Activated naive CD4-positive, alpha-beta T cell treated with anti-CD3 and anti-CD28 coated beads, Interleukin-2, amount 50 U/mL, for 24 hours (primary cell): ENCODE data around the gene HS6ST1.
"Not testable (repeated sequence)": the region's sequence is repeated elsewhere in the genome, so short reads cannot be mapped to it uniquely, and the experiment has no call there.

Source experiments
- H3K27ac Mint-ChIP-seq: one replicate; pipeline ENCODE4 v1.8.0; 2021; ENCODE audit warnings: mild to moderate bottlenecking, mixed read lengths
- H3K27me3 Mint-ChIP-seq: one replicate; pipeline ENCODE4 v1.8.0; 2021; ENCODE audit warnings: mixed read lengths
- H3K36me3 Mint-ChIP-seq: one replicate; pipeline ENCODE4 v1.8.0; 2021; ENCODE audit warnings: mixed read lengths
- H3K4me1 Mint-ChIP-seq: one replicate; pipeline ENCODE4 v1.8.0; 2021; ENCODE audit warnings: mixed read lengths
- H3K4me3 Mint-ChIP-seq: one replicate; pipeline ENCODE4 v1.8.0; 2021; ENCODE audit warnings: mild to moderate bottlenecking, mixed read lengths
- H3K9me3 Mint-ChIP-seq: one replicate; pipeline ENCODE4 v1.8.0; 2021; ENCODE audit warnings: mixed read lengths

Gene HS6ST1

GRCh38 chr2:128319631-128320191 lies 1.0 kb upstream of the HS6ST1 start:
- peaks cover 28% of the 10 kb centered on the region for H3K4me1 Mint-ChIP-seq

GRCh38 chr2:128318245-128318644 lies 423 bp downstream of the HS6ST1 start:
- H3K36me3 Mint-ChIP-seq, H3K27me3 Mint-ChIP-seq, H3K27ac Mint-ChIP-seq, H3K9me3 Mint-ChIP-seq: not testable (repeated sequence)
- peaks cover 40% of the 10 kb centered on the region for H3K4me1 Mint-ChIP-seq
- peak overlapping the region; percentile 67 for H3K4me3 Mint-ChIP-seq

More at GRCh38 chr2:128319631-128320191, 1.0 kb upstream of the HS6ST1 start:
- peak overlapping the region; percentile 54 for H3K4me3 Mint-ChIP-seq
- H3K27ac Mint-ChIP-seq: no peak overlapping the region
- H3K36me3 Mint-ChIP-seq: peaks cover 3% of the 10 kb centered on the region
- H3K9me3 Mint-ChIP-seq: no peaks in the 10 kb centered on the region
- H3K27me3 Mint-ChIP-seq: no peaks in the 10 kb centered on the region

- not testable (repeated sequence) for H3K36me3 Mint-ChIP-seq, H3K9me3 Mint-ChIP-seq, H3K27ac Mint-ChIP-seq, H3K27me3 Mint-ChIP-seq
- peaks cover 44% of the 10 kb centered on the region for H3K4me1 Mint-ChIP-seq
- peak overlapping the region; percentile 91 for H3K4me3 Mint-ChIP-seq
Measured at GRCh38 chr2:128317899-128318225, 806 bp downstream of the HS6ST1 start.

- H3K27me3 Mint-ChIP-seq: no peaks in the 10 kb centered on the region
- H3K36me3 Mint-ChIP-seq: peaks cover 3% of the 10 kb centered on the region
- peaks cover 46% of the 10 kb centered on the region for H3K4me1 Mint-ChIP-seq
- H3K9me3 Mint-ChIP-seq: no peaks in the 10 kb centered on the region
- peak overlapping the region; percentile 91 for H3K4me3 Mint-ChIP-seq
- peak overlapping the region; percentile 80 for H3K27ac Mint-ChIP-seq
Measured at GRCh38 chr2:128317181-128317898, 1.3 kb downstream of the HS6ST1 start.

GRCh38 chr2:128316777-128317180 lies 1.9 kb downstream of the HS6ST1 start:
- peaks cover 48% of the 10 kb centered on the region for H3K4me1 Mint-ChIP-seq
- H3K9me3 Mint-ChIP-seq: no peaks in the 10 kb centered on the region
- peaks cover 3% of the 10 kb centered on the region for H3K36me3 Mint-ChIP-seq
- peak overlapping the region; percentile 91 for H3K4me3 Mint-ChIP-seq
- H3K27ac Mint-ChIP-seq: no peak overlapping the region
- no peaks in the 10 kb centered on the region for H3K27me3 Mint-ChIP-seq

GRCh38 chr2:128315829-128316776 lies 2.6 kb downstream of the HS6ST1 start:
- peaks cover 45% of the 10 kb centered on the region for H3K4me1 Mint-ChIP-seq

GRCh38 chr2:128315122-128315828 lies 3.4 kb downstream of the HS6ST1 start:
- Mint-ChIP-seq H3K9me3 (no peaks in the 10 kb centered on the region), H3K36me3 (peaks cover 3% of the 10 kb centered on the region), H3K4me3 (peak overlapping the region; percentile 60), H3K27ac (no peak overlapping the region), H3K27me3 (no peaks in the 10 kb centered on the region), H3K4me1 (peaks cover 43% of the 10 kb centered on the region)

More at GRCh38 chr2:128315829-128316776, 2.6 kb downstream of the HS6ST1 start:
- Mint-ChIP-seq H3K4me3 (peak overlapping the region; percentile 91), H3K9me3 (no peaks in the 10 kb centered on the region), H3K27me3 (no peaks in the 10 kb centered on the region), H3K27ac (no peak overlapping the region), H3K36me3 (peaks cover 3% of the 10 kb centered on the region)

- H3K36me3 Mint-ChIP-seq: peaks cover 3% of the 10 kb centered on the region
- H3K4me3 Mint-ChIP-seq: no peak overlapping the region
- H3K4me1 Mint-ChIP-seq: peaks cover 43% of the 10 kb centered on the region
- peak overlapping the region; percentile 23 for H3K27ac Mint-ChIP-seq
- no peaks in the 10 kb centered on the region for H3K27me3 Mint-ChIP-seq
- no peaks in the 10 kb centered on the region for H3K9me3 Mint-ChIP-seq
Measured at GRCh38 chr2:128314348-128315121, 4.1 kb downstream of the HS6ST1 start.

GRCh38 chr2:128313931-128314347 lies 4.7 kb downstream of the HS6ST1 start:
- H3K27me3 Mint-ChIP-seq: no peaks in the 10 kb centered on the region
- no peaks in the 10 kb centered on the region for H3K9me3 Mint-ChIP-seq
- peaks cover 43% of the 10 kb centered on the region for H3K4me1 Mint-ChIP-seq

GRCh38 chr2:128313091-128313836 lies 5.4 kb downstream of the HS6ST1 start:
- H3K27me3 Mint-ChIP-seq: no peaks in the 10 kb centered on the region
- H3K27ac Mint-ChIP-seq: no peak overlapping the region
- no peaks in the 10 kb centered on the region for H3K9me3 Mint-ChIP-seq
- peaks cover 43% of the 10 kb centered on the region for H3K4me1 Mint-ChIP-seq
- peak overlapping the region; percentile 11 for H3K4me3 Mint-ChIP-seq
- H3K36me3 Mint-ChIP-seq: peaks cover 3% of the 10 kb centered on the region

More at GRCh38 chr2:128313931-128314347, 4.7 kb downstream of the HS6ST1 start:
- Mint-ChIP-seq H3K36me3 (peaks cover 3% of the 10 kb centered on the region), H3K4me3 (no peak overlapping the region), H3K27ac (peak overlapping the region; percentile 23)

- Mint-ChIP-seq H3K9me3 (no peaks in the 10 kb centered on the region), H3K4me1 (peaks cover 47% of the 10 kb centered on the region), H3K27ac (no peak overlapping the region), H3K36me3 (peaks cover 3% of the 10 kb centered on the region), H3K4me3 (no peak overlapping the region), H3K27me3 (no peaks in the 10 kb centered on the region)
Measured at GRCh38 chr2:128312411-128312810, 6.3 kb downstream of the HS6ST1 start.

- no peaks in the 10 kb centered on the region for H3K27me3 Mint-ChIP-seq
- no peaks in the 10 kb centered on the region for H3K9me3 Mint-ChIP-seq
- no peak overlapping the region for H3K27ac Mint-ChIP-seq
- peaks cover 46% of the 10 kb centered on the region for H3K4me1 Mint-ChIP-seq
- H3K36me3 Mint-ChIP-seq: peaks cover 3% of the 10 kb centered on the region
- no peak overlapping the region for H3K4me3 Mint-ChIP-seq
Measured at GRCh38 chr2:128311755-128312341, 6.8 kb downstream of the HS6ST1 start.

GRCh38 chr2:128311216-128311754 lies 7.4 kb downstream of the HS6ST1 start:
- H3K27ac Mint-ChIP-seq: no peak overlapping the region
- peaks cover 3% of the 10 kb centered on the region for H3K36me3 Mint-ChIP-seq
- H3K4me3 Mint-ChIP-seq: no peak overlapping the region
- H3K9me3 Mint-ChIP-seq: no peaks in the 10 kb centered on the region
- no peaks in the 10 kb centered on the region for H3K27me3 Mint-ChIP-seq
- H3K4me1 Mint-ChIP-seq: peaks cover 41% of the 10 kb centered on the region

GRCh38 chr2:128310761-128311160 lies 7.9 kb downstream of the HS6ST1 start:
- Mint-ChIP-seq H3K36me3 (peaks cover 3% of the 10 kb centered on the region), H3K4me1 (peaks cover 41% of the 10 kb centered on the region), H3K4me3 (no peak overlapping the region), H3K27me3 (no peaks in the 10 kb centered on the region), H3K9me3 (no peaks in the 10 kb centered on the region), H3K27ac (no peak overlapping the region)
